Right hindlimb (tissue), 1 donor: ENCODE measurements around the gene PTGDS.

Experiments
- DNase-seq: peaks from one replicate; pipeline ENCODE4 v3.0.0-alpha.2; 2018

Gene PTGDS

GRCh38 chr9:136958898-136959850 is 18.1 kb upstream of the PTGDS start:
- DNase-seq = no peak

- DNase-seq = no peak
Observed at GRCh38 chr9:136960212-136960937, 16.9 kb upstream of the PTGDS start.

- no peak for DNase-seq
Observed at GRCh38 chr9:136960938-136961275, 16.4 kb upstream of the PTGDS start.

DNA sequence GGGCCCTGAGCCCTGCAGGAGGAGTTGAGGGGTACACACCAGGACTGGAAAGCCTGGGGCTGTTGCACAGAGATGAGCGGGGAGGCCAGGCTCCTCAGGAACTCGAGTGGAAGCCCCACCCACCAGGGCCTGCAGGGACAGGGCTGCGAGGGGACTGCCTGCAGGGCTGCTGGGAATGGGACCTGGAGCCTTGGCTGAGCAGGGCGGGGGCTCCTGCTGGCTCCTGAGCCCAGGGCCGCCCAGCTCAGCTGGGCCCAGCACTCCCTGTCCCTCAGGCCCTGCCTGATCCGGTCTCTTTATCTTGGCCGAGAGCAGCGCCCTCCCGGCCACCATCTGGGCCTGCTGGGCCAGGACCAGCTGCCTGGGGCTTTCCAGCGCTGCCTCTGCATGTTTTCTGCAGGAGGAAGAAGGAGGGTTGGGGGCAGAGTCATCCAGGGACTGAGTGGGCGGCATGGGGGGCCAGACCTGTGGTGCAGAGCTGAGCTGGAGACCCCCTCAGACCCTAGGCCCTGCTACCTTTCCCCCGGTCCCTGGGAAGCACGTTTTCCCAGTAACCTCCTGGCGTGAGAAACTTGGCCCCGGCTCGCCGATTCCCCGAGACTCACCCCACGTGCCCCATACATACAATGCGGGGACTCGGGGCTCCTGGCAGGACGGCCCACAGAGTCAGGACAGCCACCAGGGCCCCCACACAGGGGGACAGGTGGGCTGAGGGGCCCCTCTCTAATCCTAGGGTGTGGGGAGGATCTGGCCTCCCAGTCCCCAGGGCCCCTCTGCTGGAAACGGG is 15.8 kb upstream of the PTGDS start:
- no peak for DNase-seq

GRCh38 chr9:136962163-136962562 is 15.1 kb upstream of the PTGDS start:
- DNase-seq = no peak

DNA sequence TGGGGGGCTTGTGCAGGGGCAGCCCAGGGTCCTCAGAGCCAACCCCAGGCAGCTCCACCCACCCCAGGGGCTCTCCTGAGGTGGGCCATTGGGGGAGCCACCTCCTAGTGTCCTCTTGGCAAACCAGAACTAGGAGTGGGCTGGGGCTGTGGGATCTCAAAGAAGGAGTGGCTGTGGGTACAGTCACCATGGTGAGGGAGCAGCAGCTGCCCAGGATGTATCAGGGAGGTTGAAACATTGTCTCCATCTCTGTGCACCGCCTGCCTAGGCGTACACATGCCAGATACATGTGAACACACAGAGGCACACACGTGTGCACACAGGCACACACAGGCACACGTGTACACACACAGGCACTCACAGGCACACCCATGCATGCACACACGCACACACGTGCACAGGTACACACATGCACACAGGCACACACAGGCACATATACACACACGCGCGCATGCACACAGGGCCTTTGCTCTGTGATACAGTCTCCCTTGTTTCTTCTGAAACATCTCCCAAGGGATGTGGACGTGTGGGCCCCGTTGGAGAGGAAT is 14.5 kb upstream of the PTGDS start:
- DNase-seq = no peak

DNA sequence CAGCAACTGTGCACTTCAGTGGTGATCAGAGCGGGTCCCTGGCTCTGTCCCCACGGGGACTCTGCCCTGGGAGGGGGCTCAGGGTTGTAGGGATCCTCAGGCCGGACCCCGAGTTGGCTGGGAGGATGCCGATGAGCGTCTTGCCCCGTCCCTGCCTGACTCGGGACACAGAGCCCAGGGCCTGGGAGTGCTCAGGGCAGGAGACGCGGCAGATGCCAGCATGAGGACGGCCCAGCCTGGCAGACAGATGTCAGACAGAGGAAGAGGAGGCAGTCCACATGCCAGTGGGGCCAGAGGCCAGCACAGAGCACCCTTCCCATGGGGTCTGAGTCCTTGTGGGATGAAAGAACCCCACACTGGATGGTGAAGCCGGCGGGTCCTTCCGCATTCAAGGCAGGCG is 14.0 kb upstream of the PTGDS start:
- no peak for DNase-seq

- DNase-seq = no peak
Observed at GRCh38 chr9:136963751-136964150, 13.6 kb upstream of the PTGDS start.

DNA sequence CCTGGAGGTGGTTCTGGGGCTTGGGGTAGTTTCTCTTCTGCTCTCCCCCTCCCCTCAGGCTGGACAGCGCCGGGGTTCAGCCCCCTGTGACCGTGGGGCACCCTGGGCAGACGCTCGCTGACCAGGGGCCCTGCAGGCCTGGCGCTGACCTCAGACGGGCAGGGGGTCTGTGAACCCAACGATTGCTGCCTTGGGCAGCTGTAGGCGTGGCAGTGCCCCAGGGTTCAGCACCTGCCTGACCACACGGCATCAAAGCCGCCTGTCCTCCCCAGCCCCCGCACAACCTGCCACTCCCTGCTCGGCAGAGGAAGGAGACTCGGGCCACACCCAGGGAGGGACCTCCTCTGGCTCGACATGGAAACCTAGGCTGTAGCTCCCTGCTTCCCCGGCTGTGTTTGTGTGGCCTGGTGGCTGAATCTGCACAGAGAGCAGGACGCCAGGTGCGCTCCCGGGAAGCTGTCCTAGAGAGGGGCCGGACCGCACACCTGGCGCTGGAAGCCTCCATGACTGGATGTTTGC is 13.1 kb upstream of the PTGDS start:
- no peak for DNase-seq

DNA sequence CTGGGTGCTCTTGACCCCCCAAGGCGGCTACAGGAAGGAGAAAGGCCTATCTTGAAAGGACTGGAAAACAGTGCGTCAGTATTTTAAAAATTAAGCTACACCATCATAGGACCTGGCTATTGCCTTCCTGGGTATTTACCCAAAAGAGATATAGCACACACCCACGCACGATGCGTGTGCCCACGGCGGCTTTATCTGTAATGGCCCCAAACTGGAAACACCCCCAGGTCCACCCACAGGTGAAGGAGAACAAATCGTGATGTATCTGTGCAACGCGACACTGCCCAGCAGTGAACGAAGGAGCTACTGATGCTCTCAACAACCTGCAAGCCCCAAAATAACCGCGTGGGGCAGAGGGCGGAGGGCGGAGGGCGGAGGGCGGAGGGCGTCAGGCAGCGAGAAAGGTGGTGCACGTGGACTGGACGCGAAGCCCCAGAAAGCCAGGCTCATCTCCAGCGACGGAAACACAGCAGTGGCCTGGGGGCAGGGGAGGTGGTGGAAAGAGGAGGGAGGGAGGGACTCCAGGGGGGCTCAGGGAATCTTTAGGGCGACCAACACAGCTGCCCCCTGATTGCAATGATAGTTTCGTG is 12.4 kb upstream of the PTGDS start:
- no peak for DNase-seq

GRCh38 chr9:136965771-136966484 is 11.4 kb upstream of the PTGDS start:
- DNase-seq = no peak

DNA sequence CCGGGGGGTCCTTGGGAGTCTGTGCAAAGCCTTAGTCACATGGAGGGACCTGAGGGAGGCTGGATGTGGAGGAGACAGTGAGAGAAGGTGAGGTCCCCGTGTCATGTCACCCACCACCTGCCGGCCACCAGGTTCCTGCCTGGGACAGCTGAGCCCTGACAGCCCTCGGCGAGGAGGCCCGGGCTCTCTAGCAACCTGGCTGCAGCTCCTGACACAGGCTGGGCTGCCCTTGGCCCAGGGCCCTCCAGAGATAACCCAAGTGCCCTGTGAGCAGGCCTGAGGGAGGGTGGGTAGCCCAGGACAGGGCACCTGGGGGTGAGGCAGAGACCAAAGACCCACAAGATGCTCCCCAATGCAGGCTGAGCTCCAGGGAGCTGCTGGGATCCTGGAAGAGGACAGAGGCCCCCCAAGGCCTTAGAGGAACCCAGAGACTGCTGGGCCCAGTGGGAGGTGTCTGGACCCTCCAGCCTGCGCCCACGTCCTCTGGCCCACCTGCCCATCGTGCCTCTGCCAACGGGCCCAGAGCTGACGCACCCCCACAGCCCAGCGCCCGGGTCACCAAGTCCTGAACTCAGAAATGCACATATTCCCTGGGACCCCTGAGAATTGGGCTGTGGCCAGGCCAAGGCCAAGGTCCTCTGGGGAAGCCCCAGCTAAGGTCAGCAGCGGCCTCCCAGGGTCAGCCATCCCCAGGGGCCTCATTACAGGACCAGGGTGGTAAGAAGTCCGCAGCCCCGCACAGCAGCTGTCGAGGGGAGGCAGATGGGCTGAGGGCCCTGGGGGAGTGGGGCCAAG is 8.8 kb upstream of the PTGDS start:
- no peak for DNase-seq

DNA sequence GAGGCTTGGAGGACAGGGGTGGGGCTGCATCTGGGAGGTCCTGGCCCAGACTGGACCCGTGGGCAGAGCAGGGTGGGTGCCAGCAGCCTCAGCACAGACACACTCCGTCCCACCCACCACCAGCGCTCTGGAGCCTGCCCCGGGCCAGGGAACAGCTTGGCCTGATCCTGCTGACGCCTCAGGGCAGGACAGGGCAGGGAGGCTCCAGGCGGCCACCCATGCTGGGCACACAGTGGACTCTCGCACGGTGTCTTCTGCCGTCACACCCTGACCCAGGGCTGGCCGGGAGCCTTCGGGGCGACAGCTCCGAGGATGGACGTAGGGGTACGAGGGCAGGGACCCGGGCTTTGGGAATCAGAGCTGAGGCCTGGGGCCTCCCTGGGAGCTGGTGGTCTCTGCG is 8.2 kb upstream of the PTGDS start:
- no peak for DNase-seq

- DNase-seq = no peak
Observed at GRCh38 chr9:136969774-136970173, 7.5 kb upstream of the PTGDS start.

- no peak for DNase-seq
Observed at GRCh38 chr9:136970361-136970760, 6.9 kb upstream of the PTGDS start.

GRCh38 chr9:136971746-136972145 is 5.6 kb upstream of the PTGDS start:
- no peak for DNase-seq

DNA sequence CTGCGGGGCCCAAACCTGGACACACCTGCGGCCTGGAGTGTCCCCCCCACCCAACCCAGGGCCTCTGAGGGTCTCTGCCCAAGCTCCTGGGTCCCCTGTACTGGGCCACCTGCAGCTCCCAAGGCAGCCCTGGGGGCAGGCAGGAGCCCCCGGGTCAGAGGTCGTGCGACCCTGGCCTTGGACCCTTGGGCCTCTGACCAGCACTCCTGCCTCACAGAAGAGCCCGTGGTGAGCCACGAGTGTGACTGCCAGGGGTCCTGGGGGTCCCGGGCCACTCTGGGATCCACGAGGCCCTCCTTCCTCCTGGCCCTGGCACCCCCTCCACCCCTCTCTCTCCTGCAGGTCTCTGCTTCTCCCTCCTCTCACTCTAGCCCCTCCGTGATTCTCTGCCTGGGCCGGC is 5.0 kb upstream of the PTGDS start:
- no peak for DNase-seq

- DNase-seq = no peak
Observed at GRCh38 chr9:136972743-136973142, 4.6 kb upstream of the PTGDS start.

DNA sequence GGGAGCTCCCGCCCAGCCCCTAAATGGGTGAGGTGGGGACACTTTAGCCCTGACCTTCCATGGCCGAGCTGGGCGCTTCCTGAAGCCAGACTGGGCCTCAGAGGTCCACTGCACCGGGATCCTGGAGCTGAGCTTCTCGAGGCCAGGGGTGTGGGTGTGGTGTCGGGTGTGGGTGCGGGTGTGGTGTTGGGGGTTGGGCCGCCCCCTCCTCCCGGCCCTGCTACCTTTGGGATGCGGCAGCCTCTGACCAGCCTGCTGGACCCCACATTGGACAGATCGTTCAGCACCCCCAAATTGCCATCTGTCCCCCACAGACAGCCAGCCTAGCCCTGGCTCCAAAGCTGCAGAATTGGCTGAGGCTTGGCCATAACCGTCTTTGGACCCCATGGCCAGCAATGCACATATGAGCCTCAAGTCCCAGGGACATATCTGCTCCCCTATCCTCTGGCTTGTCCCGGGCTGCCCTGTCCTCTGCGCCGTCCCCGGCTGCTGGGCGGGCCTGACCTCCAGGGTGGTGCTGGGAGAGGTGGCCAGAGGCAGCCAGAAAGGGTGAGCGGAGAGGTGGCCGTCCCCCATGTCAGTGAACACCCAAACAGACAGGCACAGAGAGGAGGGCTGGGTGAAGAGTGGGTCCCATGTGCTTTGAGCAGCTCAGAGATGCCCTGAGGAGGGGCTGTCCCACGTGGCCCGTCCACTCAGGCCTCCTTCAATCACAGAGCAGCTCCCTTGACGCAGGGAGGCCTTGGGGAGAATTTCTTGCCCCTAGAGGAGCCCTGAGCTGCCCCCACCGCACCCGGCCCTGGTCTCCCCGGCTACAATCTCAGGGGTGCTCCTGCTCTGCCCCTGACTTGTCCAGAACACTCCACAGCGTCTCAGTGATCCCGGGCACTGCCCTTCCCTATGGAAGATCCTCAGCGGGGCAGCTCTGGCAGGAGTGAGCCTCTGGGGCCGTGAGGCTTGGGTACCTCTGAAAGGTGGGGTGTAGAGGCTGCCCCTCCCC is 3.4 kb upstream of the PTGDS start:
- no peak for DNase-seq
